ENCODE measurements around the gene OTOP1. TPM values are rescaled to one million over a fixed set of nuclear protein-coding genes. Genes with fewer than 3 reads are reported as not detected.

OTOP1 gene
- total and polyA plus RNA-seq, 10 of the 15 experiments (the other 5 are each of a cell fraction or from before 2014, with no cell fraction given): not detected

DNA sequence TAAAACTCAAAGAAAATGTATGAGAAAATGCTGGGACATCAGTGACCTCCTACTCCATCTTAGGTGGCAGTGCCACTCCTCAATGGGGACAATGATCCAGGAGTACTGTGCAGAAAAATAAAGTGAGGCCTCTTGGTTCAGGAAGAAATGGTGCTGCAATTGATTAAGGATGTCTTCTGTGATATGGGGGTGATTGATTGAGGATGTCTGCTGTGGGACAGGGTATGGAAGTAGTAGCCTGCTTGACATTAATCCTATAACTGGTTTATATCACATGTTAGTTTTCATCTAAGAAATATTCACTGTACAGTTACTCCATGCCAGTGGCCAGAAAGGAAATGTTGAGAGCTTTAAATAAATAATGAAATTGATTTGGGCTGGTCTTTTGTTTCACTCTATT is 20.5 kb downstream of the OTOP1 start:
- Histone ChIP-seq H3K36me3 (ENCODE audit: control insufficient read depth in 2 of 2, insufficient read depth in 2 of 2, low read length in 1 of 2) (no peaks in the 10 kb centered on the region), H3K27me3 (replicated peaks in 1 of 2; ENCODE audit: control insufficient read depth in 2 of 2, insufficient read depth in 2 of 2, low read length in 1 of 2) (peaks cover 1 to 2% of the 10 kb centered on the region in 2 experiments; a peak in 2 of 4 replicates), H3K79me2 (ENCODE audit: control insufficient read depth, insufficient read depth, low read length) (no peaks in the 10 kb centered on the region), H3K9me3 (replicated peaks; ENCODE audit: control insufficient read depth, insufficient read depth, low read length) (no peaks in the 10 kb centered on the region), H4K20me1 (ENCODE audit: control insufficient read depth, insufficient read depth) (no peaks in the 10 kb centered on the region), H2AFZ (ENCODE audit: control insufficient read depth, low read depth, low read length) (no peak overlapping the region), H3K4me2 (ENCODE audit: control insufficient read depth, insufficient read depth) (no peak overlapping the region), H3K4me1 (ENCODE audit: control insufficient read depth, insufficient read depth, low read length) (no peaks in the 10 kb centered on the region), H3K27ac (ENCODE audit: control insufficient read depth, insufficient read depth) (no peak overlapping the region), H3K9ac (ENCODE audit: control insufficient read depth, insufficient read depth, low read length) (no peak overlapping the region), H3K4me3 (no peak overlapping the region)
- TF ChIP-seq KAT2A (conservative IDR thresholded peaks at IDR 0.05; ENCODE audit: control insufficient read depth, low read depth, low read length) (no peak), HDAC2 (IDR thresholded peaks at IDR 0.05) (no peak)
- TF ChIP-seq, protein P1, sequence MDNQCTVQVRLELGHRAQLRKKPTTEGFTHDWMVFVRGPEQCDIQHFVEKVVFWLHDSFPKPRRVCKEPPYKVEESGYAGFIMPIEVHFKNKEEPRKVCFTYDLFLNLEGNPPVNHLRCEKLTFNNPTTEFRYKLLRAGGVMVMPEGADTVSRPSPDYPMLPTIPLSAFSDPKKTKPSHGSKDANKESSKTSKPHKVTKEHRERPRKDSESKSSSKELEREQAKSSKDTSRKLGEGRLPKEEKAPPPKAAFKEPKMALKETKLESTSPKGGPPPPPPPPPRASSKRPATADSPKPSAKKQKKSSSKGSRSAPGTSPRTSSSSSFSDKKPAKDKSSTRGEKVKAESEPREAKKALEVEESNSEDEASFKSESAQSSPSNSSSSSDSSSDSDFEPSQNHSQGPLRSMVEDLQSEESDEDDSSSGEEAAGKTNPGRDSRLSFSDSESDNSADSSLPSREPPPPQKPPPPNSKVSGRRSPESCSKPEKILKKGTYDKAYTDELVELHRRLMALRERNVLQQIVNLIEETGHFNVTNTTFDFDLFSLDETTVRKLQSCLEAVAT (IDR thresholded peaks at IDR 0.05): 0 out of 2 replicates have a peak, but pooled peaks have one; percentile 39
- DNase-seq (ENCODE audit: low read depth, low spot score) (no peak), FAIRE-seq (no peak), ATAC-seq (no peak)
- ChIA-PET POLR2A (no interaction called here), CTCF (interaction anchor here (0.9 to 1.0 kb wide), 2 partner anchors 23 to 30 kb away, joined by 3 to 4 read pairs; no protein-coding TSS in a partner anchor), SMC1A (ENCODE audit: uncharacterized antibody, unreplicated experiment) (no interaction called here), RAD21 (ENCODE audit: unreplicated experiment) (no interaction called here)
- in situ Hi-C loops (cut with MboI): no loop called here
- intact Hi-C loops (cut with micrococcal nuclease; ENCODE audit: unreplicated experiment): no loop called here
- no TSS peak for BruUV-seq (replicated peaks)

DNA sequence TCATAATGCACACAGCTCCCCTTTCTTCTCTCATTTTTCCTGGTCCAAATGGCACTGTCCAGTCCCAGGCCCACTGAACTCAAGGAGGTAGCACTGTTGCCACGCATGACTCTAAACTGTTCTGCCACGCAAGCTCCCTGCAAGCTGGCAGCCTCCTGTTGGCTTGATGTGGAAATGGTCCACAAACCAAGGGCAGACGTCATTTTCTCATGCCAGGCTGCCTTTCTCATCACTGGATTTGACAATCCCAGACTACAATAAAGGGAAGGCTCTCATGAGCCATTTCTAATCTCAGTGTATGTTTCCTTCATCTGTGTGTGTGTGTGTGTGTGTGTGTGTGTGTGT is 22.4 kb downstream of the OTOP1 start:
- Histone ChIP-seq H3K4me3 (no peak overlapping the region), H3K4me2 (ENCODE audit: control insufficient read depth, insufficient read depth) (no peak overlapping the region), H3K4me1 (ENCODE audit: control insufficient read depth, insufficient read depth, low read length) (no peaks in the 10 kb centered on the region), H3K36me3 (ENCODE audit: control insufficient read depth in 2 of 2, insufficient read depth in 2 of 2, low read length in 1 of 2) (no peaks in the 10 kb centered on the region), H4K20me1 (ENCODE audit: control insufficient read depth, insufficient read depth) (no peaks in the 10 kb centered on the region), H3K27me3 (replicated peaks in 1 of 2; ENCODE audit: control insufficient read depth in 2 of 2, insufficient read depth in 2 of 2, low read length in 1 of 2) (peaks cover 1 to 2% of the 10 kb centered on the region in 2 experiments; a peak in 2 of 4 replicates), H3K9ac (ENCODE audit: control insufficient read depth, insufficient read depth, low read length) (no peak overlapping the region), H3K9me3 (replicated peaks; ENCODE audit: control insufficient read depth, insufficient read depth, low read length) (no peaks in the 10 kb centered on the region), H2AFZ (ENCODE audit: control insufficient read depth, low read depth, low read length) (no peak overlapping the region), H3K27ac (ENCODE audit: control insufficient read depth, insufficient read depth) (no peak overlapping the region), H3K79me2 (ENCODE audit: control insufficient read depth, insufficient read depth, low read length) (no peaks in the 10 kb centered on the region)
- in situ Hi-C loops (cut with MboI): no loop called here
- ATAC-seq: no peak
- intact Hi-C loops (cut with micrococcal nuclease; ENCODE audit: unreplicated experiment): no loop called here
- ChIA-PET SMC1A (ENCODE audit: uncharacterized antibody, unreplicated experiment) (no interaction called here), RAD21 (ENCODE audit: unreplicated experiment) (no interaction called here), POLR2A (no interaction called here), CTCF (interaction anchor here (1.2 kb wide), 1 partner anchor 21 kb away, joined by 4 read pairs; no protein-coding TSS in a partner anchor)
- BruUV-seq (replicated peaks): no TSS peak
- WGBS (ENCODE audit: insufficient coverage, insufficient replicate concordance, low lambda C conversion rate, missing lambda C conversion rate): 13% methylated on average over 3 of the region's 3 CpGs
- DNase-seq (ENCODE audit: low read depth, low spot score): no peak
- FAIRE-seq: no peak
- TF ChIP-seq, protein P2, sequence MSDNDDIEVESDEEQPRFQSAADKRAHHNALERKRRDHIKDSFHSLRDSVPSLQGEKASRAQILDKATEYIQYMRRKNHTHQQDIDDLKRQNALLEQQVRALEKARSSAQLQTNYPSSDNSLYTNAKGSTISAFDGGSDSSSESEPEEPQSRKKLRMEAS (IDR thresholded peaks at IDR 0.05; ENCODE audit: low read depth, low read length): no peak
- no peak for TF ChIP-seq TARDBP (IDR thresholded peaks at IDR 0.05; ENCODE audit: borderline replicate concordance)
